Thyroid gland (tissue), 4 donors: ENCODE measurements around the gene PM20D1. TPM values are rescaled to one million over a fixed set of nuclear protein-coding genes. Genes with fewer than 3 reads are reported as not detected.
A peak's percentile ranks its signal among the peaks of the same experiment; 100 is the strongest.
"Not testable (repeated sequence)": the region's sequence is repeated elsewhere in the genome, so short reads cannot be mapped to it uniquely, and the experiment has no call there.

ENCODE experiments used
- DNase-seq, 2 donors: peaks; one replicate each; pipeline ENCODE4 v3.0.0-alpha.2; 2019
- H3K27ac ChIP-seq, 3 donors: fragments of 200-600 bp; sonication (generic); 1 replicate in 2 of 3; 2 replicates in 1 of 3; pipeline ENCODE4 v1.5.1; 2016 to 2019; ENCODE audit warnings: mild to moderate bottlenecking in 1 of 3, moderate library complexity in 1 of 3
- H3K27me3 ChIP-seq: fragments of 200-600 bp; sonication (generic); one replicate; pipeline ENCODE4 v1.5.1; 2019
- H3K36me3 ChIP-seq, 2 donors: fragments of 200-600 bp; sonication (generic); one replicate each; pipeline ENCODE4 v1.5.1; 2016 to 2019
- H3K4me1 ChIP-seq, 2 donors: fragments of 200-600 bp; sonication (generic); one replicate each; pipeline ENCODE4 v1.5.1; 2017 to 2019
- H3K4me3 ChIP-seq, 3 donors: fragments of 200-600 bp; sonication (generic); replicated peaks in 1 of 3; 1 replicate in 2 of 3; 2 replicates in 1 of 3; pipeline ENCODE4 v1.5.1; 2016; ENCODE audit warnings: mild to moderate bottlenecking in 1 of 3
- H3K9me3 ChIP-seq: fragments of 200-600 bp; sonication (generic); one replicate; pipeline ENCODE4 v1.5.1; 2017
- POLR2A ChIP-seq, 2 donors: fragments of 450-650 bp; IDR thresholded peaks; one replicate each; pipeline ENCODE4 v1.6.1; 2017; ENCODE audit warnings: antibody characterized with exemption in 2 of 2, mild to moderate bottlenecking in 2 of 2, moderate library complexity in 1 of 2
- WGBS, 2 donors: methylation state at CpG; one replicate each; pipeline ENCODE4 v1.1.5; 2017; 5-methylcytosine and 5-hydroxymethylcytosine counted together
- intact Hi-C: fragments of 100-400 bp; cut with DNase I; formaldehyde crosslinking; loops from one replicate; pipeline ENCODE4 v1.15.1; 2023
- total RNA-seq, 4 donors: library from RNA; depleted of rRNA; stranded (reverse); fragments of >200 nt; gene quantifications; one replicate each; pipeline ENCODE4 v1.2.3, GENCODE V29; 2016
- TF ChIP-seq, protein P1 (sequence below), 6 experiments: fragments of 200-600 bp in 3 of 6; fragments of 450-650 bp in 3 of 6; sonication (generic) in 3 of 6; IDR thresholded peaks; one replicate each; pipeline ENCODE4 v1.5.1; 2016 to 2019; ENCODE audit warnings: antibody characterized with exemption in 6 of 6, mild to moderate bottlenecking in 2 of 6, inconsistent platforms in 1 of 6, moderate library complexity in 1 of 6

PM20D1 gene
- total RNA-seq, 4 donors from 2014 or later, result 0.50 to 0.81 (median 0.68) TPM

DNA sequence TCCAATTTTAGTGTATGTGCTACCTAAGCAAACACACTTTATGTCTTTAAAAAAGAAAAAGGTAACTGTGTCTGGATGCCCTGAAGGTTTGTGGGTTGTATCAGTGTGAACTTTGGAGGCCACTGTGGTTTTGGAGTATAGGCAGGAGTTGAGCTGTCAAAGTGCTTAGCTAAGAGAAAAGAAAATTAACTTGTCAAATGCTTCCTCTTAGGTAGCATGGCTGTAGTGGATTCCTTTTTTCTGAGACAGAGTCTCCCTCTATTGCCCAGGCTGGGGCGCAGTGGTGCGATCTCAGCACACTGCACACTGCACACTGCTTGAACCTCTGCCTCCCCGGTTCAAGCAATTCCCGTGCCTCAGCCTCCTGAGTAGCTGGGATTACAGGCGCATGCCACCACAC lies 25.8 kb downstream of the PM20D1 start:
- 94 to 97% methylated on average over 5 of the region's 5 CpGs for WGBS, 2 donors
- intact Hi-C loops, result no loop called here
- no peak for TF ChIP-seq POLR2A (IDR thresholded peaks at IDR 0.05)
- TF ChIP-seq, protein P1, sequence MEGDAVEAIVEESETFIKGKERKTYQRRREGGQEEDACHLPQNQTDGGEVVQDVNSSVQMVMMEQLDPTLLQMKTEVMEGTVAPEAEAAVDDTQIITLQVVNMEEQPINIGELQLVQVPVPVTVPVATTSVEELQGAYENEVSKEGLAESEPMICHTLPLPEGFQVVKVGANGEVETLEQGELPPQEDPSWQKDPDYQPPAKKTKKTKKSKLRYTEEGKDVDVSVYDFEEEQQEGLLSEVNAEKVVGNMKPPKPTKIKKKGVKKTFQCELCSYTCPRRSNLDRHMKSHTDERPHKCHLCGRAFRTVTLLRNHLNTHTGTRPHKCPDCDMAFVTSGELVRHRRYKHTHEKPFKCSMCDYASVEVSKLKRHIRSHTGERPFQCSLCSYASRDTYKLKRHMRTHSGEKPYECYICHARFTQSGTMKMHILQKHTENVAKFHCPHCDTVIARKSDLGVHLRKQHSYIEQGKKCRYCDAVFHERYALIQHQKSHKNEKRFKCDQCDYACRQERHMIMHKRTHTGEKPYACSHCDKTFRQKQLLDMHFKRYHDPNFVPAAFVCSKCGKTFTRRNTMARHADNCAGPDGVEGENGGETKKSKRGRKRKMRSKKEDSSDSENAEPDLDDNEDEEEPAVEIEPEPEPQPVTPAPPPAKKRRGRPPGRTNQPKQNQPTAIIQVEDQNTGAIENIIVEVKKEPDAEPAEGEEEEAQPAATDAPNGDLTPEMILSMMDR (IDR thresholded peaks at IDR 0.05), result no peak

GRCh38 chr1:205823260-205823659 lies 26.7 kb downstream of the PM20D1 start:
- intact Hi-C loops, H3K27ac ChIP-seq, H3K4me1 ChIP-seq, H3K9me3 ChIP-seq, H3K36me3 ChIP-seq, H3K4me3 ChIP-seq, DNase-seq, H3K27me3 ChIP-seq: not testable (repeated sequence)
- 94 to 95% methylated on average over 2 of the region's 2 CpGs for WGBS, 2 donors

More for the DNA sequence above, 25.8 kb downstream of the PM20D1 start:
- no peaks in the 10 kb centered on the region for H3K4me1 ChIP-seq
- H3K27ac ChIP-seq, result no peak overlapping the region
- H3K9me3 ChIP-seq, result no peaks in the 10 kb centered on the region
- H3K36me3 ChIP-seq, result no peaks in the 10 kb centered on the region
- H3K27me3 ChIP-seq, result no peaks in the 10 kb centered on the region
- no peak for DNase-seq
- no peak overlapping the region for H3K4me3 ChIP-seq

DNA sequence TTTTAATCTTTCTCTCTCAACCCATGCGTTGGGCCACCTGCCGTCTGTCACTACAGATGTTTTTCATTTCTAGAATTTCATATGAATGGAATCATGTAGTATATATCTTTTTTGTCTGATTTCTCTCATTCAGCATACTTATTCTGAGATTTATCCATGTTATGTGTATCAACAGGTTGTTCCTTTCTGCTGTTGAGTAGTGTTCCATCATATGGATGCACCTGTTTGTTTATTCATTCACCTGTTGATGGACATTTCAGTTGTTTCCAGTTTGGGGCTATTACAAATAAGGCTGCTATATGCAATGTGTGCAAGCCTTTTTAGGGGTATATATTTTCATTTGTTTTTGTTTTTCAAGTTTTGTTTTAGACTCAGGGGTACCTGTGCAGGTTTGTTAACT lies 27.5 kb downstream of the PM20D1 start:
- no peaks in the 10 kb centered on the region for H3K4me1 ChIP-seq
- no peaks in the 10 kb centered on the region for H3K9me3 ChIP-seq
- no peaks in the 10 kb centered on the region for H3K36me3 ChIP-seq
- H3K27ac ChIP-seq, result no peak overlapping the region
- intact Hi-C loops, result no loop called here
- TF ChIP-seq, protein P1 (IDR thresholded peaks at IDR 0.05), result no peak
- TF ChIP-seq POLR2A (IDR thresholded peaks at IDR 0.05), result no peak
- no peak overlapping the region for H3K4me3 ChIP-seq
- no peak for DNase-seq
- WGBS, 2 donors, result 89 to 96% methylated on average over 2 of the region's 2 CpGs
- no peaks in the 10 kb centered on the region for H3K27me3 ChIP-seq

- Histone ChIP-seq H3K9me3 (no peaks in the 10 kb centered on the region), H3K4me3 (no peak overlapping the region), H3K4me1 (peaks cover 0 to 8% of the 10 kb centered on the region in 2 donors), H3K27me3 (no peaks in the 10 kb centered on the region), H3K27ac (no peak overlapping the region), H3K36me3 (no peaks in the 10 kb centered on the region)
- WGBS, 2 donors, result 95% methylated on average over 3 of the region's 3 CpGs
- no peak for TF ChIP-seq POLR2A (IDR thresholded peaks at IDR 0.05)
- TF ChIP-seq, protein P1 (IDR thresholded peaks at IDR 0.05), result no peak
- intact Hi-C loops, result loop anchor here (10.0 kb wide), 1 partner anchor 63 kb away; the partner anchor contains the start of gene NUCKS1
- DNase-seq, result no peak
Observed at GRCh38 chr1:205817988-205818387, 31.9 kb downstream of the PM20D1 start.

DNA sequence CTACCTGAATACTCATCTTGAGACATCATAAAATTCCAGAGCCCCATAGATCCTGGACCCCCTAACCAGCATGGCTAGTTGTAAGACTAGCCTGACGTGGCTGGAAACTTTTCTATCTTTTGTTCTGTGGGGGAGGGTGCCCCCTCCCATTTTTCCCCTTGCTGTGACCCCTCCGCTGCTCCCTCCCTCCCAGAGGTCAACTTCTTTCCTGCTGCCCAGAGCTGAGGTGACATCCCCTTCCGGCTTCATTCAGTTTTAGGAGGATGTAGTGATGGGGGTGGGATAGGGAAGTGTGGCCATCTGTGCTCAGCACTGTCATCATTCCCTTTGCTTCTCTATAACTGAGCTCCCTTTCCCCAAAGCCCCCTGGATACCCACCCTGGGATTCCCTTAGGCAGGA lies 32.6 kb downstream of the PM20D1 start:
- no peak overlapping the region for H3K4me3 ChIP-seq
- DNase-seq, result no peak
- H3K9me3 ChIP-seq, result no peaks in the 10 kb centered on the region
- intact Hi-C loops, result loop anchor here (10.0 kb wide), 1 partner anchor 63 kb away; the partner anchor contains the start of gene NUCKS1
- no peaks in the 10 kb centered on the region for H3K36me3 ChIP-seq
- H3K27ac ChIP-seq, result no peak overlapping the region
- TF ChIP-seq, protein P1 (IDR thresholded peaks at IDR 0.05), result no peak
- TF ChIP-seq POLR2A (IDR thresholded peaks at IDR 0.05), result no peak
- H3K4me1 ChIP-seq, result peaks cover 0 to 8% of the 10 kb centered on the region in 2 donors
- no peaks in the 10 kb centered on the region for H3K27me3 ChIP-seq
- 80 to 81% methylated on average over 3 of the region's 3 CpGs for WGBS, 2 donors

DNA sequence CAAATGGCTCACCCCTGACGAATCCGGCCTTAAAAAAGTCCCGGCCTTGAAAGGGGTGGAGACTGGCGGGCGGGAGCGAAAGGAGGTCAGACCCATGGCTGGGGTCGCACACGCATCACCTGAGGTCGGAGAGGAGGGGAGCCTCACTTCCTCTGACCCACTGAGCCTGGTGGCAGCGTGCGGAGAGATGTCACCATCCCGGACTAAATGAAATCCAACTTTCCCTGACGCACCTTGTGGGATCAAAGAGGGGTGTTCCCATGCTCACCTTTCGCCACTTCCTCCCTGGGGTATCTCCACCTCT lies 36.2 kb downstream of the PM20D1 start:
- Histone ChIP-seq H3K4me1 (peaks cover 34 to 38% of the 10 kb centered on the region in 2 donors), H3K27ac (peak overlapping the region; percentile 28 to 97 (median 96)), H3K36me3 (peaks cover 0 to 7% of the 10 kb centered on the region in 2 donors), H3K4me3 (peak overlapping the region; percentile 13 to 96 (median 69)), H3K9me3 (no peaks in the 10 kb centered on the region), H3K27me3 (no peaks in the 10 kb centered on the region)
- intact Hi-C loops, result loop anchor here (10.0 kb wide), 1 partner anchor 59 kb away; the partner anchor contains the start of gene NUCKS1
- TF ChIP-seq, protein P1 (IDR thresholded peaks at IDR 0.05), result no peak
- TF ChIP-seq POLR2A (IDR thresholded peaks at IDR 0.05), result no peak
- no peak for DNase-seq
- 6 to 9% methylated on average over 13 of the region's 14 CpGs for WGBS, 2 donors
